ENCODE data around the gene SLC6A8. TPM values are rescaled to one million over a fixed set of nuclear protein-coding genes. Genes with fewer than 3 reads are reported as not detected.
A peak's percentile ranks its signal among the peaks of the same experiment; 100 is the strongest.

SLC6A8 gene
- total and polyA plus RNA-seq, 2 donors (not counting 1 experiment from before 2014, with no cell fraction given): 0.49 to 2.9 TPM

- H3K4me3 ChIP-seq (ENCODE audit: control extremely low read depth in 1 of 5, extremely low read depth in 1 of 5, insufficient read depth in 1 of 5, low read depth in 2 of 5, low read length in 4 of 5): no peak overlapping the region
- H3K27me3 ChIP-seq (replicated peaks in 1 of 4; ENCODE audit: control extremely low read depth in 1 of 4, control insufficient read depth in 3 of 4, insufficient read depth in 4 of 4, low read length in 3 of 4): peaks cover 0 to 57% (median 8%) of the 10 kb centered on the region in 4 experiments
- H3K27me3 Mint-ChIP-seq: peaks cover 17% of the 10 kb centered on the region
- peaks cover 17% of the 10 kb centered on the region for H3K4me1 Mint-ChIP-seq
- H3K27ac ChIP-seq (ENCODE audit: low read length in 2 of 2): no peak overlapping the region
- H2AFZ ChIP-seq (ENCODE audit: insufficient read depth, low read depth, low read length, poor library complexity, severe bottlenecking): no peak overlapping the region
- no peak for TF ChIP-seq EZH2 (IDR thresholded peaks at IDR 0.05; ENCODE audit: borderline replicate concordance, insufficient read depth, low read depth, low read length, poor library complexity, severe bottlenecking)
- TF ChIP-seq, protein P1, sequence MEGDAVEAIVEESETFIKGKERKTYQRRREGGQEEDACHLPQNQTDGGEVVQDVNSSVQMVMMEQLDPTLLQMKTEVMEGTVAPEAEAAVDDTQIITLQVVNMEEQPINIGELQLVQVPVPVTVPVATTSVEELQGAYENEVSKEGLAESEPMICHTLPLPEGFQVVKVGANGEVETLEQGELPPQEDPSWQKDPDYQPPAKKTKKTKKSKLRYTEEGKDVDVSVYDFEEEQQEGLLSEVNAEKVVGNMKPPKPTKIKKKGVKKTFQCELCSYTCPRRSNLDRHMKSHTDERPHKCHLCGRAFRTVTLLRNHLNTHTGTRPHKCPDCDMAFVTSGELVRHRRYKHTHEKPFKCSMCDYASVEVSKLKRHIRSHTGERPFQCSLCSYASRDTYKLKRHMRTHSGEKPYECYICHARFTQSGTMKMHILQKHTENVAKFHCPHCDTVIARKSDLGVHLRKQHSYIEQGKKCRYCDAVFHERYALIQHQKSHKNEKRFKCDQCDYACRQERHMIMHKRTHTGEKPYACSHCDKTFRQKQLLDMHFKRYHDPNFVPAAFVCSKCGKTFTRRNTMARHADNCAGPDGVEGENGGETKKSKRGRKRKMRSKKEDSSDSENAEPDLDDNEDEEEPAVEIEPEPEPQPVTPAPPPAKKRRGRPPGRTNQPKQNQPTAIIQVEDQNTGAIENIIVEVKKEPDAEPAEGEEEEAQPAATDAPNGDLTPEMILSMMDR (IDR thresholded peaks at IDR 0.05): no peak
- DNase-seq (no peak), ATAC-seq (ENCODE audit: low read depth) (no peak)
- WGBS (ENCODE audit: insufficient coverage): 38% methylated on average over 22 of the region's 26 CpGs
- intact Hi-C loops (cut with micrococcal nuclease): no loop called here
- no peaks in the 10 kb centered on the region for H3K36me3 ChIP-seq (replicated peaks in 1 of 2; ENCODE audit: control extremely low read depth in 1 of 2, control insufficient read depth in 1 of 2, extremely low read depth in 1 of 2, insufficient read depth in 2 of 2, low read length in 1 of 2)
- no peak overlapping the region for H3K27ac Mint-ChIP-seq
- H3K9ac ChIP-seq (ENCODE audit: low read length): no peak overlapping the region
- POLR2A ChIA-PET: interaction anchor here (0.6 kb wide), 2 partner anchors 9 to 22 kb away, joined by 4 to 8 read pairs; no protein-coding TSS in a partner anchor
- no peaks in the 10 kb centered on the region for H3K9me3 ChIP-seq (ENCODE audit: control extremely low read depth in 1 of 3, control insufficient read depth in 2 of 3, insufficient read depth in 1 of 3, low read length in 2 of 3)
- H4K20me1 ChIP-seq (ENCODE audit: control insufficient read depth, insufficient read depth, low read length, poor library complexity, severe bottlenecking): no peaks in the 10 kb centered on the region
- no peaks in the 10 kb centered on the region for H3K79me2 ChIP-seq (ENCODE audit: control insufficient read depth, insufficient read depth, low read length)
- H3K4me3 Mint-ChIP-seq: no peak overlapping the region
- CTCF ChIA-PET: interaction anchor here (1.5 kb wide), 1 partner anchor 9 kb away, joined by 3 read pairs; no protein-coding TSS in a partner anchor
- H3K9me3 Mint-ChIP-seq (ENCODE audit: insufficient read depth): no peaks in the 10 kb centered on the region
- no peak overlapping the region for H3K4me2 ChIP-seq (replicated peaks; ENCODE audit: low read depth, low read length, poor library complexity, severe bottlenecking)
- peaks cover 14 to 21% of the 10 kb centered on the region in 2 donors for H3K4me1 ChIP-seq (ENCODE audit: control insufficient read depth in 2 of 2, insufficient read depth in 2 of 2, low read length in 2 of 2)
Observed at GRCh38 chrX:153640736-153641575, 46.8 kb upstream of the SLC6A8 start.

DNA sequence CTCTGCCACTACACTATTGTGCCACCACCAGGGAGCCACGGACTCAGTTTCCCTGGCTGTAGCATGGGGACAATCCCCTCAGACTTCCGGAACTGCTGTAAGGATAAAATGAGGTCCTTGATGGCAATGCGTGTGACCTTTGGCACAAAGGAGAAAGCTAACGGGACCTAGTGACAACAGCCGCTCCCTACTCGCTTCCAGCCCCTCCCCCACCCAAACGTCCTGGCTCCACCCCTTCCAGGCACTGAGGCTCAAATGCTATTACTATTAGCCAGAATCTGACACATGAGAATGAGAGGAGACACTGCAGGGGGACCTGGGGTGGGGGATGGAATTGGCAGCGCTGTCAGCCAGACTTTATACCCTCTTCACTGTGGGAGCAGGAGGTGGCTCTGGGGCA is 46.1 kb upstream of the SLC6A8 start:
- ATAC-seq (ENCODE audit: low read depth) (no peak), DNase-seq (peak; percentile 9)
- Histone ChIP-seq H3K36me3 (replicated peaks in 1 of 2; ENCODE audit: control extremely low read depth in 1 of 2, control insufficient read depth in 1 of 2, extremely low read depth in 1 of 2, insufficient read depth in 2 of 2, low read length in 1 of 2) (no peaks in the 10 kb centered on the region), H3K9me3 (ENCODE audit: control extremely low read depth in 1 of 3, control insufficient read depth in 2 of 3, insufficient read depth in 1 of 3, low read length in 2 of 3) (no peaks in the 10 kb centered on the region), H3K9ac (ENCODE audit: low read length) (no peak overlapping the region), H2AFZ (ENCODE audit: insufficient read depth, low read depth, low read length, poor library complexity, severe bottlenecking) (no peak overlapping the region), H3K27me3 (replicated peaks in 1 of 4; ENCODE audit: control extremely low read depth in 1 of 4, control insufficient read depth in 3 of 4, insufficient read depth in 4 of 4, low read length in 3 of 4) (peaks cover 0 to 64% (median 10%) of the 10 kb centered on the region in 4 experiments), H3K4me3 (ENCODE audit: control extremely low read depth in 1 of 5, extremely low read depth in 1 of 5, insufficient read depth in 1 of 5, low read depth in 2 of 5, low read length in 4 of 5) (no peak overlapping the region), H3K4me1 (ENCODE audit: control insufficient read depth in 2 of 2, insufficient read depth in 2 of 2, low read length in 2 of 2) (peaks cover 14 to 25% of the 10 kb centered on the region in 2 donors), H3K27ac (ENCODE audit: low read length in 2 of 2) (no peak overlapping the region), H3K4me2 (replicated peaks; ENCODE audit: low read depth, low read length, poor library complexity, severe bottlenecking) (peak overlapping the region; percentile 56), H4K20me1 (ENCODE audit: control insufficient read depth, insufficient read depth, low read length, poor library complexity, severe bottlenecking) (no peaks in the 10 kb centered on the region), H3K79me2 (ENCODE audit: control insufficient read depth, insufficient read depth, low read length) (no peaks in the 10 kb centered on the region)
- H3K9me3 Mint-ChIP-seq (ENCODE audit: insufficient read depth): no peaks in the 10 kb centered on the region
- ChIA-PET POLR2A (no interaction called here), CTCF (interaction anchor here (1.5 kb wide), 1 partner anchor 10 kb away, joined by 3 read pairs; no protein-coding TSS in a partner anchor)
- H3K27ac Mint-ChIP-seq: no peak overlapping the region
- WGBS (ENCODE audit: insufficient coverage): no CpG with 5 or more reads among the region's 8 CpGs
- no peak for TF ChIP-seq EZH2 (IDR thresholded peaks at IDR 0.05; ENCODE audit: borderline replicate concordance, insufficient read depth, low read depth, low read length, poor library complexity, severe bottlenecking)
- TF ChIP-seq, protein P1 (IDR thresholded peaks at IDR 0.05): no peak
- peak overlapping the region; percentile 52 for H3K4me3 Mint-ChIP-seq
- intact Hi-C loops (cut with micrococcal nuclease): no loop called here
- peaks cover 17% of the 10 kb centered on the region for H3K27me3 Mint-ChIP-seq
- peaks cover 18% of the 10 kb centered on the region for H3K4me1 Mint-ChIP-seq

Measured in B cell (primary cell).